ENCODE data around the gene ABCC5.

DNA sequence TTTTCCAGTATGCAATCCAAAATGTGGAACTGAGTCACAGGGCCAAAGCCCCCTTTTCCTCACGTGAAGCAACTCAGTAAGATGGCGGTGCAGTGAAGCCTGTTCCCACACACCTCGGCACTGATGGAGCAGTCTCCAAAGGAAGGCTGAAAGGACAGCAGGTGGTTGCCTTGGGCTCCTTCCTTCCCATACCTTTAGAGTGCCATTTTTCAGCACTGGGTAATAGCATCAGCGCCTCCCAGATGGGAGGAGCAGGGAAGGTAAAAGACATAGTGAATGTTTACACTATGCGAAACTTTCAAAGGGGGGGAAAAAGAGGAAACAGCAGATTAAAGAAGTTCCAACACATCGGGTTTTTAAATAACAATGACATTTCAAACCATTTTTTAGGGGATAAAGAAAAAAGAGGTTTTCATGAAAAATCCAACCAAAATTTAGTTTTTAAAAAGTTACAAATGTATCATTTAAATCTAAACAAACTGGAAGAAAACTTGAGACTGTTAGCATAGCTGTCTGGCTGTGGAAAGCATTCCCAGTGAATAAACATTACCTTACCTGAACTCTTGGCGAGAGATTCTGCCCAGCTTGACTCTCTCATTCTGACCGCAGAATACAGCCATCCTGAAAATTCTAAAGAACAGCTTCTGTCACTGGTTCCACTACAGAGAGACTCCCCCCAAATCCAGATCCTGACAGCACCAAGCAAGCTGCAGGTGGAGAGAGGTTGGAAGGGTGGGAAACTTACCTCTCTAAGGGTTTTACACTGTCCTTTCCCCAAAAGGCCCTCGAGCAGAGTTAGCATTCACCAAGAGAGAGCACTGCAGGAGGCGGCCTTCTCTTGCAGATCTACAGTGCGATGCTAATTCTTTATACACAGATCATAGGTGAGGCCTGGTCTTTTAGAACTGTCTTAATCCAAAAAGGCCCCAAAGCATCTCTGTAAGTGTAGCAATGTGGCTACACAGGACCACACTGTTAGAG lies 32.6 kb downstream of the ABCC5 start:
- TF ChIP-seq EZH2phosphoT487 (IDR thresholded peaks at IDR 0.05; ENCODE audit: insufficient read depth, low read depth) (no peak), EZH2 (IDR thresholded peaks at IDR 0.05; ENCODE audit: insufficient read depth, poor library complexity, severe bottlenecking) (no peak)
